Measurements from ENCODE around the gene NDUFB8.
A peak's percentile ranks its signal among the peaks of the same experiment; 100 is the strongest.

The NDUFB8 gene

GRCh38 chr10:100518761-100519241, 10.9 kb downstream of the NDUFB8 start:
- DNase-seq (ENCODE audit: low read depth), result no peak
- peak overlapping the region; percentile 47 for H3K4me3 ChIP-seq (ENCODE audit: low read length)
- peak; percentile 71 for TF ChIP-seq CTCF (conservative IDR thresholded peaks at IDR 0.05; ENCODE audit: low read depth, low read length)

DNA sequence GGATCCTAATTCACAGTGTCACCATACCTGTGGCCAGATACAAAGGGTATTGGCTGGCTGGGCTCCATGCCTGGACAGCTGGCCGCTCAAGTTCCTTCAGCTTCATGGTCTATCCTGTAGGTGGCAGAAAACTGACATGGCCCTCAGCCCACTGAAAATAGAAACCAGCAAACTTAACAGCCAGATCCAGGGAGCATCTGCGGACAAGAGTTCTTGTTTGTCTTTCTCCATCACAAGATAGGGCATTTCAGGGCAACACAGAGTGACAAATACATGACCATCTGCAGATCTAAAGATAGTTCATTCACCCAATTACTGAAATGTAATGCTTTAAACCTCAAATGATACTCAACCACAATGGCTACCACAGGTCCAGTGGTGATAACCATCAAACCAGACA, 12.8 kb downstream of the NDUFB8 start:
- TF ChIP-seq CTCF (conservative IDR thresholded peaks at IDR 0.05; ENCODE audit: low read depth, low read length), result no peak
- DNase-seq (ENCODE audit: low read depth), result no peak
- no peak overlapping the region for H3K4me3 ChIP-seq (ENCODE audit: low read length)

DNA sequence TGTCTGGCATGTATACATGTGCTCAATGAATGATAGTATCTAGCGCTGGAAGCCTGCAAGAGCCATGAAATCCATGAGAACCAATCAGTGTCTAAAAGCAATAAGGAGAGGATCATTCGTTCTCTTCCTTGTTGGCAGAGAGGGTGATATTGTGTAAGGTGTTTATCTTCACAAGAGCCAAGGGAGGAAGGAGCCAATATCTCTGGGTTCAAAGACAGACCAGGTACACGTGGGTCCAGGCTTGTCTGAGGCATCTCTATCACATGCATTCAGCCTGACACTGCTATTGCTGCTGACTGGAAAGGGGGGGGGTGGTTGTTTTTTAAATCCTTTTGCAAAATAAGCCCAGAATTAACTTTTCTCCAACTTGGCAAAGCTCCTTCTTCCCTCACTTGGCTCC, 14.1 kb downstream of the NDUFB8 start:
- TF ChIP-seq CTCF (conservative IDR thresholded peaks at IDR 0.05; ENCODE audit: low read depth, low read length), result no peak
- DNase-seq (ENCODE audit: low read depth), result no peak

GRCh38 chr10:100510533-100511308, 18.9 kb downstream of the NDUFB8 start:
- no peak for TF ChIP-seq CTCF (conservative IDR thresholded peaks at IDR 0.05; ENCODE audit: low read depth, low read length)
- DNase-seq (ENCODE audit: low read depth), result no peak
- no peak overlapping the region for H3K4me3 ChIP-seq (ENCODE audit: low read length)

More for the DNA sequence above, 14.1 kb downstream of the NDUFB8 start:
- no peak overlapping the region for H3K4me3 ChIP-seq (ENCODE audit: low read length)

GRCh38 chr10:100509241-100509840, 20.3 kb downstream of the NDUFB8 start:
- H3K4me3 ChIP-seq (ENCODE audit: low read length), result no peak overlapping the region
- no peak for TF ChIP-seq CTCF (conservative IDR thresholded peaks at IDR 0.05; ENCODE audit: low read depth, low read length)
- no peak for DNase-seq (ENCODE audit: low read depth)

- peak; percentile 68 for TF ChIP-seq CTCF (conservative IDR thresholded peaks at IDR 0.05; ENCODE audit: low read depth, low read length)
- no peak overlapping the region for H3K4me3 ChIP-seq (ENCODE audit: low read length)
- no peak for DNase-seq (ENCODE audit: low read depth)
Observed at GRCh38 chr10:100508691-100509150, 20.9 kb downstream of the NDUFB8 start.

Data from retinal pigment epithelial cell (primary cell).